Type B pancreatic cell (in vitro differentiated cells): ENCODE measurements around the gene SYNDIG1. TPM values are rescaled to one million over a fixed set of nuclear protein-coding genes. Genes with fewer than 3 reads are reported as not detected.

Experiments used
- DNase-seq: peaks from one replicate; pipeline ENCODE4 v3.0.0; 2021; ENCODE audit warnings: mixed read lengths; ENCODE audit not compliant: unreplicated experiment; ENCODE audit errors: extremely low spot score
- H3K27ac Mint-ChIP-seq: 2 replicates; pipeline ENCODE4 v1.8.0; 2021; ENCODE audit warnings: mild to moderate bottlenecking, mixed read lengths
- H3K27me3 Mint-ChIP-seq: 2 replicates; pipeline ENCODE4 v1.8.0; 2021; ENCODE audit warnings: mixed read lengths
- H3K36me3 Mint-ChIP-seq: 2 replicates; pipeline ENCODE4 v1.8.0; 2021; ENCODE audit warnings: mixed read lengths
- H3K4me1 Mint-ChIP-seq: one replicate; pipeline ENCODE4 v1.8.0; 2021; ENCODE audit warnings: mixed read lengths; ENCODE audit not compliant: unreplicated experiment
- H3K4me3 Mint-ChIP-seq: 2 replicates; pipeline ENCODE4 v1.8.0; 2021; ENCODE audit warnings: mild to moderate bottlenecking, mixed read lengths
- H3K9me3 Mint-ChIP-seq: 2 replicates; pipeline ENCODE4 v1.8.0; 2021; ENCODE audit warnings: mixed read lengths
- total RNA-seq: library from RNA; stranded (reverse); gene quantifications from 2 replicates; pipeline ENCODE4 v1.2.1, GENCODE V29; 2021; ENCODE audit warnings: low replicate concordance
- TF ChIP-seq, protein P1 (sequence below): fragments of 200-600 bp; sonication (generic); conservative IDR thresholded peaks from 2 replicates; pipeline ENCODE4 v1.5.0; 2021; ENCODE audit warnings: antibody characterized with exemption, mild to moderate bottlenecking

SYNDIG1 gene
- total RNA-seq, 1 donor from 2014 or later: 4.3 TPM

DNA sequence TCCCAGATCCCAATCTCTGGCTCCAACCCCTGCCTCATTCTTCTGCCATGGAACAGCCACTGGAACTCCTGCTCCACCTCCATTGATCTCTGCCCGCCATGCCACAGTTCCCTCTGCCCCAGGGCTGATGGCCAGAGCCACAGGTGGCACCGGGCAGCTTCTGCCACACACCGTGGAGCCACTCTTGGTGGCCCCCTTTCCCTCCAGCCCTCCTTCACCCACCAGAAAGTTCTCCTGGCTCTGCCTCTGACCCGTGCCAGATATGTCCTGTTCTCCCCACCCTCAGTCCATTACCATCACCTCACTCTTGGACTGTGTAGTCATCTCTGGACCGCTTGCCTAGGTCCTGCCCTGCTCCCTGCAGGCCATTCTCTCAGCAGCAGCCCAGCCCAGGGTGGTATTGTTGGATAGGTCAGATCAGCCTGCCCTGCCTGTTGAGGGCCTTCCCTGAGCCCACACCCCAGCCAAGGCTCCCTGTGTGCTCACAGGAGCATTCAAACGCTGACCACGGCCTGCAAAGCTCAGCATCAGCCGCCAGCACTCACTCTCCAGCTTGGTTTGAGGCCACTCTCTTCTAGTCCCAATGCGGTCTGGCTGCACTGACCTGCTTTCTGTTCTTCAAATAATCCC, 16.8 kb upstream of the SYNDIG1 start:
- DNase-seq: no peak
- Mint-ChIP-seq H3K27ac (no peak overlapping the region), H3K9me3 (no peaks in the 10 kb centered on the region), H3K4me1 (peaks cover 18% of the 10 kb centered on the region), H3K36me3 (no peaks in the 10 kb centered on the region), H3K4me3 (no peak overlapping the region), H3K27me3 (peaks cover 41% of the 10 kb centered on the region)
- TF ChIP-seq, protein P1, sequence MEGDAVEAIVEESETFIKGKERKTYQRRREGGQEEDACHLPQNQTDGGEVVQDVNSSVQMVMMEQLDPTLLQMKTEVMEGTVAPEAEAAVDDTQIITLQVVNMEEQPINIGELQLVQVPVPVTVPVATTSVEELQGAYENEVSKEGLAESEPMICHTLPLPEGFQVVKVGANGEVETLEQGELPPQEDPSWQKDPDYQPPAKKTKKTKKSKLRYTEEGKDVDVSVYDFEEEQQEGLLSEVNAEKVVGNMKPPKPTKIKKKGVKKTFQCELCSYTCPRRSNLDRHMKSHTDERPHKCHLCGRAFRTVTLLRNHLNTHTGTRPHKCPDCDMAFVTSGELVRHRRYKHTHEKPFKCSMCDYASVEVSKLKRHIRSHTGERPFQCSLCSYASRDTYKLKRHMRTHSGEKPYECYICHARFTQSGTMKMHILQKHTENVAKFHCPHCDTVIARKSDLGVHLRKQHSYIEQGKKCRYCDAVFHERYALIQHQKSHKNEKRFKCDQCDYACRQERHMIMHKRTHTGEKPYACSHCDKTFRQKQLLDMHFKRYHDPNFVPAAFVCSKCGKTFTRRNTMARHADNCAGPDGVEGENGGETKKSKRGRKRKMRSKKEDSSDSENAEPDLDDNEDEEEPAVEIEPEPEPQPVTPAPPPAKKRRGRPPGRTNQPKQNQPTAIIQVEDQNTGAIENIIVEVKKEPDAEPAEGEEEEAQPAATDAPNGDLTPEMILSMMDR: no peak

DNA sequence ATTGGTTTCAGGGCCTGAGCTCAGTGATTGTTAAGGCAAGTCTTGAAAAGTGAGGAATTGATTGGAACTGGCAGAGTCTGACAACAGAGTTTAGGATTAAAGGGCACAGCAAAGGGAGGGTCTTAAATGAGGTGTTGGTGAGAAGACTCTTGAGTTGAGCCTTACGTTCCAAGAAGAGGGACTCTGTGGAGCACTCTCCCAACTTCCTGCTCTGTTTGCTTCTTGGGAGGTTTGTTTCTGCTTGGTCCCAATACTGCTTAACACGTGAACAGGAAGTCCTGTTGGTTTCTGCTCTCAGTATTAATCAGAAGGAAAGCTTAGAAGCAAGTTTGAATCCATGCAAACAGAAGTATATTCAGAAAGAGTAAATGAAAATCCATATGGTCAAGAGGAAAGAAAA, 15.6 kb upstream of the SYNDIG1 start:
- Mint-ChIP-seq H3K4me3 (no peak overlapping the region), H3K36me3 (no peaks in the 10 kb centered on the region), H3K9me3 (no peaks in the 10 kb centered on the region), H3K4me1 (peaks cover 12% of the 10 kb centered on the region), H3K27ac (no peak overlapping the region), H3K27me3 (peaks cover 44% of the 10 kb centered on the region)
- no peak for DNase-seq
- TF ChIP-seq, protein P1: no peak

DNA sequence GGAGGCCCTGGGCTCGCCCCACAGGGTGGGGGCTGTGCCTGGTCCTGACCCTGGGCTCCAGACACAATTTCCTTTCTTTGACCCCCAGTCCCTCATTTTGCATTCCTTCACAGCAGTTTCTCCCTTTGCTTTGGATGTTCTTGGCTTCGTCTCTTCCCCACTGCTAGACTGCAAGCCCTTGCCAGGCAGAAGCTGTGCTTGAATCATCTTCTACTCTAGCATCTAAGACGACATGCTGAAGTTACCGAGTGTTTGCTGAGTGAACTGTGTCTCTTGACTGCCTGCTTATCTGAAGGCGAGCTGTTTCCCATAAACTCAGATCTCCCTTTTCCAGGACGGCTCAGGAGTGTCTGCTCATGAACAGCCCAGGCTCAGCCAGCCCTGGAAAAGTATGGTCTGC, 14.3 kb upstream of the SYNDIG1 start:
- Mint-ChIP-seq H3K27ac (no peak overlapping the region), H3K27me3 (peaks cover 51% of the 10 kb centered on the region), H3K9me3 (no peaks in the 10 kb centered on the region), H3K4me1 (peaks cover 12% of the 10 kb centered on the region), H3K4me3 (no peak overlapping the region), H3K36me3 (no peaks in the 10 kb centered on the region)
- TF ChIP-seq, protein P1: no peak
- no peak for DNase-seq

DNA sequence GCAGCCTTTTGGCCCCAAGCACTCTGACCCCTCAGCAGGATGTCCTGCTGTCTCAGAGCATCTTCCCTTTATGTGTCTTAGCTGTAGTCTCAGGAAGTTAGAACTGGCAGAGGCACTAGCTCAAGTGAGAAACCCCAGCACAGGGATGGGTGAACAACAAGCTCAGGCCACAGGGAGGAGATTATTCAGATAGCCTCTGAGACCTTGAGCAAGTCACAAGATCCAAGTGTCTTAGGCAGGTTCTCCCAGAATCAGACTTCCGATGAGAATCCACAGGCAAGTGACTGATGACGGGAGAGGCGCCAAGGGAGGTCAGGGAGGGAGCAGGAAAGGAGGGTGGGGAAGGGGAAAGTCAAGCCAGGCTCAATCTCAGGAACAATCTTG, 13.0 kb upstream of the SYNDIG1 start:
- Mint-ChIP-seq H3K4me3 (no peak overlapping the region), H3K36me3 (no peaks in the 10 kb centered on the region), H3K9me3 (no peaks in the 10 kb centered on the region), H3K27ac (no peak overlapping the region), H3K4me1 (peaks cover 12% of the 10 kb centered on the region), H3K27me3 (peaks cover 50% of the 10 kb centered on the region)
- TF ChIP-seq, protein P1: no peak
- DNase-seq: no peak

DNA sequence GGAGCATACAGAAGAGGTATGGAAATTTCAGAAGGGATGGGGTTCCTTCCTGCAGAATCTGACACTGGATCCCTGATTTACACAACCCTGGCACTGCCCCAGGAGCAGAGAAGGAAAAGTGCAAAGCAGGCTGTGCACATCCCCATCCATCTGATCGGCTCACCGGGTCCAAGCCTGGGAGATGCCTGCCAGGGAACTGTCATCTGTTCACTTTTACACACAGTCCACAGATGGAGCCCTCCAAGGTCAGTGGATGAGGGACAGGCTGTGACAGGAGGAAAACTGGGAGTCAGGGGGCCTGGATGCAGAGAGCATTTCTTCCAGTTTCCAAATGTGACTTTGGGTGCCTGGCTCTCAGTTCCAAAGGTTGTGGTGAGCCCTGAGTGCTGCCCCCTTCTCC, 11.0 kb upstream of the SYNDIG1 start:
- no peaks in the 10 kb centered on the region for H3K9me3 Mint-ChIP-seq
- H3K4me3 Mint-ChIP-seq: no peak overlapping the region
- peaks cover 12% of the 10 kb centered on the region for H3K4me1 Mint-ChIP-seq
- DNase-seq: no peak
- H3K36me3 Mint-ChIP-seq: no peaks in the 10 kb centered on the region
- peaks cover 49% of the 10 kb centered on the region for H3K27me3 Mint-ChIP-seq
- TF ChIP-seq, protein P1: no peak
- H3K27ac Mint-ChIP-seq: no peak overlapping the region

DNA sequence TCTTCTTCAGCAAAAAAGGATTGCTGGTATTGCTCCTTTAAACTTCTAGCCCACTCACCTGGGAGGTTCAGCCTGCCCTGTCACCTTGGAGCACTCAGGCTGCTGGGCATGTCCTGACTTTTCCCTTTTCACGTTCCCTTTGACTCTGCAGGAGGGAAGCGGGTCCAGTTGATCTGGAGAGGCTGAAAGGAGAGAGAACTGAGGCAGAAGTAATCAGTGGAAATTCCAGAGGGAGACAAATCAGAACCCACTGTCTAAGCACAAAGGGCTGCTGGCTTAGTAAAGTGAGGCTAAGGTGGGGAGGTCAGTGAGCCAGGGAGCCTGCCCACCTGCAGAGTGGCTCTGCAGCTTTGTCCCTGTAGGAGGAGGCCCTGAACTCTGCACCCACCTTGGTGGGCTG, 9.7 kb upstream of the SYNDIG1 start:
- Mint-ChIP-seq H3K9me3 (no peaks in the 10 kb centered on the region), H3K36me3 (no peaks in the 10 kb centered on the region), H3K4me1 (peaks cover 12% of the 10 kb centered on the region), H3K4me3 (no peak overlapping the region), H3K27ac (no peak overlapping the region), H3K27me3 (peaks cover 52% of the 10 kb centered on the region)
- TF ChIP-seq, protein P1: no peak
- no peak for DNase-seq
